Measurements from ENCODE around the gene MAPK8IP2. TPM values are rescaled to one million over a fixed set of nuclear protein-coding genes. Genes with fewer than 3 reads are reported as not detected.

MAPK8IP2 gene
- total and polyA plus RNA-seq, 2 of the 13 experiments (the other 11 are each of a cell fraction or from before 2014, with no cell fraction given): 1.3 to 2.6 TPM

DNA sequence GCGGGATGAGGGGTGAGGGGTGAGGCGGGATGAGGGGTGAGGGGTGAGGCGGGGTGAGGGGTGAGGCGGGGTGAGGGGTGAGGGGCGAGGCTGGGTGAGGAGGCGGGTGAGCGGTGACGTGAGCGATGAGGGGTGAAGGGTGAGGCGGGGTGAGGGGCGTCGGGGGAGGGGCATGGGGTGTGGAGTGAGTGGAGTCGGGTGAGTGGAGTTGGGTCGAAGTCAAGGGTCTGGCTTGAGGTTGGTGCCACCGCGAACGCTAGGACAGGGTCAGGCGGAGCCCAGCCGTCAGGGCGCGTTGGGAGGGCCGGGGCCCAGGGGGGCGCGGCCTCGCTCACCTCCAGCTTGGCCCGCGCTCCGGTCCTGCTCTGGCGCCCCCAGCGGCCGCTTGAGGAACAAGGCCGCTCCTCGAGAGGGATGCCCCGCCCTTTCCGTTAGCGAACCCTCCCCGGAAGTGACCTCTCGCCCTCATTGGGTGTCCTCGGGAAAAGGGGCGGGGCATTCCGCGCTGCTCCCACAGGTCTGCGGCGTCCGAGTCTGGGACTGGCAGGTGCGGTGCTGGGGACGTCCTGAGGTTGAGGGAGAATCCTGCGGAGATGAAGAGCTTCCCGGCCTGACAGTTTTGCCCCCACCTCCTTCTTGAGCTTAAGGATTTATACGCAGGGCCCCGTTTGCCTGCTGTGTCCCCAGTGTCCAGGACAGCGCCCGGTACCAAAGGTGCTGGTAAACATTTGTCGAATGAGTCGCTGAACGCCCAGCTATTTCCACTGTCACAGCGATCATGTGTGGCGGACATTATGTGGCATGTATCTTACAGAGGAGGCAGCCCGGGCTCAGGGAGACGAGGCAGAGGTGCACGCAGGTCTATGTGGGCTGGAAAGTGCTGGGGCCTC is 37.8 kb upstream of the MAPK8IP2 start, which contains the start of gene SYCE3:
SYCE3 (minus strand) TSS at position 397 of the 890 bp plus-strand sequence. CDS start 6,514 bp downstream, outside the sequence.
- TSS peak; percentile 83 for BruUV-seq (replicated peaks)
- peak; percentile 87 for FAIRE-seq
- peak within 1 kb of the TSS; percentile 55 for H3K27ac ChIP-seq (ENCODE audit: extremely low read length, insufficient read depth, low read length)
- in situ Hi-C loops (cut with HindIII; ENCODE audit: extremely low pct_ligation_motif_present, low pct_unique_long_range_greater_than_20kb): no loop called here
- no peaks in the 10 kb centered on the region for H4K20me1 ChIP-seq (ENCODE audit: insufficient read depth, low read length)
- ChIA-PET CTCF (ENCODE audit: low intra/inter-chr PET ratio, low total read pairs) (interaction anchor here (1.2 kb wide), 1 partner anchor 51 kb away, joined by 3 read pairs; no protein-coding TSS in a partner anchor), POLR2A (interaction anchor here (0.7 to 2.9 kb wide), 18 partner anchors 12 to 319 kb away, joined by 3 to 36 read pairs (median 6); partner anchors contain the start of genes CHKB, CPT1B, KLHDC7B and LMF2)
- peak within 1 kb of the TSS; percentile 64 for H3K9ac ChIP-seq (ENCODE audit: insufficient read depth, low read depth, low read length)
- no peak within 1 kb of the TSS for H2AFZ ChIP-seq (ENCODE audit: low read length)
- no peaks in the 10 kb centered on the region for H3K9me3 ChIP-seq (ENCODE audit: low read length)
- H3K4me2 ChIP-seq (ENCODE audit: low read depth, low read length): peak within 1 kb of the TSS; percentile 89
- WGBS (ENCODE audit: low lambda C conversion rate): 27% methylated on average over 27 of the region's 61 CpGs
- DNase-seq (ENCODE audit: low spot score): peak; percentile 92
- no peaks in the 10 kb centered on the region for H3K36me3 ChIP-seq (replicated peaks in 1 of 2; ENCODE audit: control insufficient read depth in 1 of 2, insufficient read depth in 2 of 2, low read length in 2 of 2)
- no peaks in the 10 kb centered on the region for H3K79me2 ChIP-seq (ENCODE audit: insufficient read depth, low read length)
- peak; percentile 95 for ATAC-seq
- peaks cover 0 to 22% of the 10 kb centered on the region in 2 experiments; a peak in 2 of 5 replicates for H3K27me3 ChIP-seq (ENCODE audit: control insufficient read depth in 1 of 2, insufficient read depth in 2 of 2, low read length in 2 of 2)
- H3K4me3 ChIP-seq (replicated peaks in 1 of 3; ENCODE audit: insufficient read depth in 1 of 3, low read depth in 2 of 3, low read length in 3 of 3): peak within 1 kb of the TSS; percentile 68 to 85 (median 71)
- peaks cover 12% of the 10 kb centered on the region for H3K4me1 ChIP-seq (ENCODE audit: insufficient read depth, low read length)
- intact Hi-C loops (cut with micrococcal nuclease; ENCODE audit: unreplicated experiment): loop anchor here (5.0 kb wide), 1 partner anchor 35 kb away; the partner anchor contains the start of gene SCO2
- TF ChIP-seq SKI (IDR thresholded peaks at IDR 0.05; ENCODE audit: partially characterized antibody): no peak
- peak; percentile 70; the same call in 1 of the 2 replicates for TF ChIP-seq ZNF772 (CRISPR knock-in tag; IDR thresholded peaks at IDR 0.05)
- TF ChIP-seq BHLHE40 (IDR thresholded peaks at IDR 0.05; ENCODE audit: low read length): 0 out of 2 replicates have a peak, but pooled peaks have one; percentile 41
- TF ChIP-seq, protein P1, sequence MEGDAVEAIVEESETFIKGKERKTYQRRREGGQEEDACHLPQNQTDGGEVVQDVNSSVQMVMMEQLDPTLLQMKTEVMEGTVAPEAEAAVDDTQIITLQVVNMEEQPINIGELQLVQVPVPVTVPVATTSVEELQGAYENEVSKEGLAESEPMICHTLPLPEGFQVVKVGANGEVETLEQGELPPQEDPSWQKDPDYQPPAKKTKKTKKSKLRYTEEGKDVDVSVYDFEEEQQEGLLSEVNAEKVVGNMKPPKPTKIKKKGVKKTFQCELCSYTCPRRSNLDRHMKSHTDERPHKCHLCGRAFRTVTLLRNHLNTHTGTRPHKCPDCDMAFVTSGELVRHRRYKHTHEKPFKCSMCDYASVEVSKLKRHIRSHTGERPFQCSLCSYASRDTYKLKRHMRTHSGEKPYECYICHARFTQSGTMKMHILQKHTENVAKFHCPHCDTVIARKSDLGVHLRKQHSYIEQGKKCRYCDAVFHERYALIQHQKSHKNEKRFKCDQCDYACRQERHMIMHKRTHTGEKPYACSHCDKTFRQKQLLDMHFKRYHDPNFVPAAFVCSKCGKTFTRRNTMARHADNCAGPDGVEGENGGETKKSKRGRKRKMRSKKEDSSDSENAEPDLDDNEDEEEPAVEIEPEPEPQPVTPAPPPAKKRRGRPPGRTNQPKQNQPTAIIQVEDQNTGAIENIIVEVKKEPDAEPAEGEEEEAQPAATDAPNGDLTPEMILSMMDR (CRISPR knock-in tag; IDR thresholded peaks at IDR 0.05): peak; percentile 95
- peak; percentile 94 for TF ChIP-seq XRCC5 (optimal IDR thresholded peaks at IDR 0.05; ENCODE audit: low read length)
- peak; percentile 30 for TF ChIP-seq CREB1 (IDR thresholded peaks at IDR 0.05)
- TF ChIP-seq CREB1 (CRISPR knock-in tag; IDR thresholded peaks at IDR 0.05): peak; percentile 56; the same call in 1 of the 2 replicates
- TF ChIP-seq MAZ (IDR thresholded peaks at IDR 0.05; ENCODE audit: borderline replicate concordance, low read depth, low read length): peak; percentile 91
- peak; percentile 80 for TF ChIP-seq MAZ (CRISPR knock-in tag; IDR thresholded peaks at IDR 0.05; ENCODE audit: low read depth)
- TF ChIP-seq ZNF136 (CRISPR knock-in tag; IDR thresholded peaks at IDR 0.05; ENCODE audit: low read depth): peak; percentile 88; the same call in 1 of the 2 replicates
- peak; percentile 95 for TF ChIP-seq SP4 (CRISPR knock-in tag; IDR thresholded peaks at IDR 0.05)
- 0 out of 2 replicates have a peak, but pooled peaks have one; percentile 6 for TF ChIP-seq NFKB2 (CRISPR knock-in tag; IDR thresholded peaks at IDR 0.05; ENCODE audit: borderline replicate concordance)
- peak; percentile 69; the same call in 1 of the 2 replicates for TF ChIP-seq MEIS1 (CRISPR knock-in tag; IDR thresholded peaks at IDR 0.05; ENCODE audit: borderline replicate concordance)
- peak; percentile 67 for TF ChIP-seq ZMYM4 (CRISPR knock-in tag; IDR thresholded peaks at IDR 0.05)
- TF ChIP-seq, protein P2, sequence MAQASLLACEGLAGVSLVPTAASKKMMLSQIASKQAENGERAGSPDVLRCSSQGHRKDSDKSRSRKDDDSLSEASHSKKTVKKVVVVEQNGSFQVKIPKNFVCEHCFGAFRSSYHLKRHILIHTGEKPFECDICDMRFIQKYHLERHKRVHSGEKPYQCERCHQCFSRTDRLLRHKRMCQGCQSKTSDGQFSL (CRISPR knock-in tag; IDR thresholded peaks at IDR 0.05): no peak
- TF ChIP-seq HNF4G (IDR thresholded peaks at IDR 0.05; ENCODE audit: borderline replicate concordance, low read depth, low read length): no peak
- TF ChIP-seq HNF4G (CRISPR knock-in tag; IDR thresholded peaks at IDR 0.05; ENCODE audit: borderline replicate concordance, low read depth): peak; percentile 41; the same call in 1 of the 2 replicates
- TF ChIP-seq, protein P3, sequence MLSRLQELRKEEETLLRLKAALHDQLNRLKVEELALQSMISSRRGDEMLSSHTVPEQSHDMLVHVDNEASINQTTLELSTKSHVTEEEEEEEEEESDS (CRISPR knock-in tag; IDR thresholded peaks at IDR 0.05; ENCODE audit: borderline replicate concordance): no peak
- TF ChIP-seq ZNF775 (CRISPR knock-in tag; IDR thresholded peaks at IDR 0.05; ENCODE audit: borderline replicate concordance): no peak
- TF ChIP-seq, protein P4, sequence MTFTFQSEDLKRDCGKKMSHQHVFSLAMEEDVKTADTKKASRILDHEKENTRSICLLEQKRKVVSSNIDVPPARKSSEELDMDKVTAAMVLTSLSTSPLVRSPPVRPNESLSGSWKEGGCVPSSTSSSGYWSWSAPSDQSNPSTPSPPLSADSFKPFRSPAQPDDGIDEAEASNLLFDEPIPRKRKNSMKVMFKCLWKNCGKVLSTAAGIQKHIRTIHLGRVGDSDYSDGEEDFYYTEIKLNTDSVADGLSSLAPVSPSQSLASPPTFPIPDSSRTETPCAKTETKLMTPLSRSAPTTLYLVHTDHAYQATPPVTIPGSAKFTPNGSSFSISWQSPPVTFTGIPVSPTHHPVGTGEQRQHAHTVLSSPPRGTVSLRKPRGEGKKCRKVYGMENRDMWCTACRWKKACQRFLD (CRISPR knock-in tag; IDR thresholded peaks at IDR 0.05; ENCODE audit: borderline replicate concordance): 0 out of 2 replicates have a peak, but pooled peaks have one; percentile 43
